ENCODE results near the gene KCNMA1.

DNA sequence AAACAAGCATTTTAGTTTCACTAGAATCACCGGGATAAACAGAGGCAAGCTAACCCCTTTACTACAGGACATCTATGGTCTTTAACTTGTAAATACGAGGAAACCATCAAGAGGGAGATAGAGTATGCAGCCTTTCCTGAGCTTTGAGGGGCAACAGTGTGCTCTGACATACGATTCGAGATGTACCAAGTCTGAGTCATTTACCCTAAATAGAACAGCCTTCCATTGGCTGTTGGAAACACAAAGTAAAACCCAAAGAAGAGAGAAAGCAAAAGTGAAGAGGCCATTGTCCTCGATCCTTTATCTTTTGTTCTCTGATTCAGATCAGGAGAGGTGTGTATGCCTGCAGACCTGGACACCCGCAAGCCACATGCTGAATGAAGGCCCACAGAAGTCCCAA is 289.5 kb downstream of the KCNMA1 start:
- no peak for TF ChIP-seq POLR2A (IDR thresholded peaks at IDR 0.05)
- TF ChIP-seq, protein P1, sequence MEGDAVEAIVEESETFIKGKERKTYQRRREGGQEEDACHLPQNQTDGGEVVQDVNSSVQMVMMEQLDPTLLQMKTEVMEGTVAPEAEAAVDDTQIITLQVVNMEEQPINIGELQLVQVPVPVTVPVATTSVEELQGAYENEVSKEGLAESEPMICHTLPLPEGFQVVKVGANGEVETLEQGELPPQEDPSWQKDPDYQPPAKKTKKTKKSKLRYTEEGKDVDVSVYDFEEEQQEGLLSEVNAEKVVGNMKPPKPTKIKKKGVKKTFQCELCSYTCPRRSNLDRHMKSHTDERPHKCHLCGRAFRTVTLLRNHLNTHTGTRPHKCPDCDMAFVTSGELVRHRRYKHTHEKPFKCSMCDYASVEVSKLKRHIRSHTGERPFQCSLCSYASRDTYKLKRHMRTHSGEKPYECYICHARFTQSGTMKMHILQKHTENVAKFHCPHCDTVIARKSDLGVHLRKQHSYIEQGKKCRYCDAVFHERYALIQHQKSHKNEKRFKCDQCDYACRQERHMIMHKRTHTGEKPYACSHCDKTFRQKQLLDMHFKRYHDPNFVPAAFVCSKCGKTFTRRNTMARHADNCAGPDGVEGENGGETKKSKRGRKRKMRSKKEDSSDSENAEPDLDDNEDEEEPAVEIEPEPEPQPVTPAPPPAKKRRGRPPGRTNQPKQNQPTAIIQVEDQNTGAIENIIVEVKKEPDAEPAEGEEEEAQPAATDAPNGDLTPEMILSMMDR (IDR thresholded peaks at IDR 0.05 in 4 of 5, conservative IDR thresholded peaks at IDR 0.05 in 1 of 5), result no peak
